Bronchial epithelial cell (primary cell): ENCODE results near the gene ARL11. TPM values are rescaled to one million over a fixed set of nuclear protein-coding genes. Genes with fewer than 3 reads are reported as not detected.
"Not testable (repeated sequence)": the region's sequence is repeated elsewhere in the genome, so short reads cannot be mapped to it uniquely, and the experiment has no call there.

ENCODE experiments used
- DNase-seq: peaks from one replicate; pipeline ENCODE4 v3.0.0-alpha.2; 2010; ENCODE audit warnings: low read depth
- FAIRE-seq: peaks from 2 replicates; lab custom pipeline; 2011; peaks lifted over from hg19 to GRCh38; lab: Jason Lieb, UNC
- H3K27me3 ChIP-seq: 2 replicates; pipeline ENCODE4 v1.5.1; 2011; ENCODE audit warnings: low read length; ENCODE audit not compliant: control insufficient read depth, insufficient read depth
- H3K36me3 ChIP-seq: 2 replicates; pipeline ENCODE4 v1.5.1; 2011; ENCODE audit warnings: low read length; ENCODE audit not compliant: control insufficient read depth, insufficient read depth
- H3K4me3 ChIP-seq: 2 replicates; pipeline ENCODE4 v1.5.1; 2011; ENCODE audit warnings: mild to moderate bottlenecking, low read depth, low read length, control low read depth
- total RNA-seq: library from RNA; depleted of rRNA; stranded (reverse); fragments of >200 nt; gene quantifications from 2 replicates; pipeline ENCODE4 v1.2.1, GENCODE V29; 2014
- TF ChIP-seq, protein P1 (sequence below): IDR thresholded peaks from 2 replicates; pipeline ENCODE4 v1.5.1; 2011; ENCODE audit warnings: mild to moderate bottlenecking, moderate library complexity, low read length, control low read depth, inconsistent platforms; ENCODE audit not compliant: insufficient read depth, severe bottlenecking

Gene ARL11
- total RNA-seq, 1 donor from 2014 or later = not detected

DNA sequence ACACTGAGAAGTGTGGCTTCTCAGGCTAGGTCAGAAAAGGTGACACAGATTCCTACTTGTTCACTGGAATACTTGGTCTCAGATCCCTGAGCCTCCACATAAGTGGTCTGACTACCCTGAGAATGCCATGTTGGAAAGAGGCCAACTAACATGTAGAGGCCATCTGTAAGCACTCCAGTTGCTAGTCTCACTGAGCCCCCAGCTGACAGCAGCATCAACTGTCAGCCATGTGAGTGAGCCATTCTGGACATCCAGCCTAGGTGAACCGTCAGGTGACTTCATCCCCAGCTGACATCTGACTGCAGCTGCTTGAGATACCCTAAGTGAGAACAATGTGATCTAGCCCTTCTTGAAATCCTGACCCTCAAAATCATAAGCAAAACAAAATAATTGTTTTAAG, 18.1 kb upstream of the ARL11 start:
- FAIRE-seq = peak; percentile 86
- H3K36me3 ChIP-seq = no peaks in the 10 kb centered on the region
- H3K4me3 ChIP-seq = no peak overlapping the region
- TF ChIP-seq, protein P1, sequence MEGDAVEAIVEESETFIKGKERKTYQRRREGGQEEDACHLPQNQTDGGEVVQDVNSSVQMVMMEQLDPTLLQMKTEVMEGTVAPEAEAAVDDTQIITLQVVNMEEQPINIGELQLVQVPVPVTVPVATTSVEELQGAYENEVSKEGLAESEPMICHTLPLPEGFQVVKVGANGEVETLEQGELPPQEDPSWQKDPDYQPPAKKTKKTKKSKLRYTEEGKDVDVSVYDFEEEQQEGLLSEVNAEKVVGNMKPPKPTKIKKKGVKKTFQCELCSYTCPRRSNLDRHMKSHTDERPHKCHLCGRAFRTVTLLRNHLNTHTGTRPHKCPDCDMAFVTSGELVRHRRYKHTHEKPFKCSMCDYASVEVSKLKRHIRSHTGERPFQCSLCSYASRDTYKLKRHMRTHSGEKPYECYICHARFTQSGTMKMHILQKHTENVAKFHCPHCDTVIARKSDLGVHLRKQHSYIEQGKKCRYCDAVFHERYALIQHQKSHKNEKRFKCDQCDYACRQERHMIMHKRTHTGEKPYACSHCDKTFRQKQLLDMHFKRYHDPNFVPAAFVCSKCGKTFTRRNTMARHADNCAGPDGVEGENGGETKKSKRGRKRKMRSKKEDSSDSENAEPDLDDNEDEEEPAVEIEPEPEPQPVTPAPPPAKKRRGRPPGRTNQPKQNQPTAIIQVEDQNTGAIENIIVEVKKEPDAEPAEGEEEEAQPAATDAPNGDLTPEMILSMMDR = no peak
- no peak for DNase-seq
- H3K27me3 ChIP-seq = no peaks in the 10 kb centered on the region

DNA sequence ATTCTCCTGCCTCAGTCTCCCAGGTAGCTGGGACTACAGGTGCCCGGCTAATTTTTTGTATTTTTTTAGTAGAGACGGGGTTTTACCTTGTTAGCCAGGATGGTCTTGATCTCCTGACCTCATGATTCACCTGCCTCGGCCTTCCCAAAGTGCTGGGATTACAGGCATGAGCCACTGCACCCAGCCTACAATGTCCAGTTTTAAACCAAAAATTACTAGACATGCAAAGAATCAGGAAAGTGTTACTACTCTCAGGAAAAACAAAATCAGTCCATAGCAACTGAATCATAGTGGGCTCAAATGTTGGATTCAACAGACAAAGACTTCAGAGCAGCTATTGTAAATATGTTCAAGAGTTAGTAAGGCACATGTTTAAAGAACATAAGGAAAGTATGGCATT, 16.3 kb upstream of the ARL11 start:
- not testable (repeated sequence) for H3K27me3 ChIP-seq, FAIRE-seq, H3K4me3 ChIP-seq, H3K36me3 ChIP-seq, DNase-seq

DNA sequence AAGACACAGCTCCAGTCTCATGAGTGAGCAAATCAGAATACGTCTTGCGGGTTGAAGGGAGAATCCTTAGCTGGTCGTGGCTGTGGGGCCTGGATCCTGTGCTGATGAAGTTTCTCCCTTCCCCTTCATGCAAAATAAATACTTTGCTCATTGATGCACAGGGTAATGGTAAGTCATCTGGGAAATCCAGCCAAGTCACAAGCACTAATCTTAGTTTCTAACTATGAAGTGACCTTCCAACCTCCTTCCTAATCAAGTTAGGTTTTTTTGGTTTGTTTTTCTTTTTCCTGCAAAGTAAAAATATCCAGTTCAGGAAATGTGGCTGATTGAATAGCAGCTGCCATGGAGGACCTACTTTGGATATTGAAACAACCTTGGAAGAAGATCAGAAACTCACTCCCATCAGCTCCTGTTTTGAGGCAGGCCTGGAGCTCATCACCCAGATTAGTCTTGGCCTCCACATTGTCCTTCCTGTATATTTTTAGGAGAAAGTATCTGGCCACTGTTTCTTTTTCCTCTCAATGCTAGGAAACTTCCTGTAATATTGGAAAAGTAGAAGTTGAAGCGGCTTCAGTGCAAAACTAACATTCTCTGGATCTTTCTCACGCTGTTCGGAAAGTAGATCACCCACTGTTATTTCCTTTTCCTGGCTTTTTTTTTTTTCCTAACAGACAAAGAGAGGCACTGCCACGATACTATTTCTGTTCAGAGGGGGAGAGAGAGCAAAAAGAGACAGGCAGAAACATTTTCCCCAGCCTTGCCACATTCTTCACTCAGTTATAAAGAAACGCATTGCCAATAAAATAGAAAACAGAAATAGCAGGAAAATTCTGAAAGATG, 12.3 kb upstream of the ARL11 start:
- TF ChIP-seq, protein P1 = no peak
- no peaks in the 10 kb centered on the region for H3K27me3 ChIP-seq
- no peak overlapping the region for H3K4me3 ChIP-seq
- H3K36me3 ChIP-seq = no peaks in the 10 kb centered on the region
- DNase-seq (no peak), FAIRE-seq (no peak)

DNA sequence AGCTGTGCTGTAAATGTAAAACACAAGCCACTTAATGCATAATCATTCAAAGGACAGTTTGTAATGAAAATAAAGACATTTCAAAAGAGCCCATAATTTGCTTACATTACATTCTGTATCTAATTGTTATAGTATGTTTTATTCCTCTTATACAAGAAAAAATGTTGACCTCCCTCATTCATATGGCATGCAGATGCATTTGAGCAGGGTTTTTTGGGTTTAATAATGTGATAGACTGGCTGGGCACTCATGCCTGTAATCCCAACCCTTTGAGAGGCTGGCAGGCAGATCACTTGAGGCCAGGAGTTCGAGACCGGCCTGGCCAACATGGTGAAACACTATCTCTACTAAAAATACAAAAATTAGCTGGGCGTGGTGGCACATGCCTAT, 11.6 kb upstream of the ARL11 start:
- Histone ChIP-seq H3K36me3 (no peaks in the 10 kb centered on the region), H3K27me3 (no peaks in the 10 kb centered on the region), H3K4me3 (no peak overlapping the region)
- no peak for DNase-seq
- TF ChIP-seq, protein P1 = no peak
- FAIRE-seq = no peak

DNA sequence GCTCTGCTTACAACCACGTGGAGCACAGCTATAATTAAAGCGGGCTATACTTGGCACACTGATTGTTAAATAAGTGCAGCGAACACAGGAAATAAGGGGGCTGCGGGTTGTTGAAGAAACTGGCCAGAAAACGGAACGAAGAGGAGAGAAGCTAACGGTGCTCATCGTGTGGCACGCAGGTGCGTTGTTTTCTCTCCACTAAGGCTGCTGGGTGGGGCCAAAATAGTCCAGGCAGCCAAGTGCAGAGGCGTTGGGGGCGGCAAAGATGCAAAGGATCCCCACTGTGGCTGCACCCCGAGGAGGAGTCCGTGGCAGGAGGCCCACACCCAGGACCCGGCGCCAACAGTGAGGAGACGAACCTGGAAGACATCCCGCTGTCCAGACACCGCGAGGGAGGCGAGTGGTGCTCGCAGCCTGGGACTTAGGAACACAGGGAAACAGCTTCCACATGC, 8.1 kb upstream of the ARL11 start:
- H3K4me3 ChIP-seq = no peak overlapping the region
- H3K36me3 ChIP-seq = no peaks in the 10 kb centered on the region
- FAIRE-seq (no peak), DNase-seq (no peak)
- TF ChIP-seq, protein P1 = no peak
- H3K27me3 ChIP-seq = no peaks in the 10 kb centered on the region

DNA sequence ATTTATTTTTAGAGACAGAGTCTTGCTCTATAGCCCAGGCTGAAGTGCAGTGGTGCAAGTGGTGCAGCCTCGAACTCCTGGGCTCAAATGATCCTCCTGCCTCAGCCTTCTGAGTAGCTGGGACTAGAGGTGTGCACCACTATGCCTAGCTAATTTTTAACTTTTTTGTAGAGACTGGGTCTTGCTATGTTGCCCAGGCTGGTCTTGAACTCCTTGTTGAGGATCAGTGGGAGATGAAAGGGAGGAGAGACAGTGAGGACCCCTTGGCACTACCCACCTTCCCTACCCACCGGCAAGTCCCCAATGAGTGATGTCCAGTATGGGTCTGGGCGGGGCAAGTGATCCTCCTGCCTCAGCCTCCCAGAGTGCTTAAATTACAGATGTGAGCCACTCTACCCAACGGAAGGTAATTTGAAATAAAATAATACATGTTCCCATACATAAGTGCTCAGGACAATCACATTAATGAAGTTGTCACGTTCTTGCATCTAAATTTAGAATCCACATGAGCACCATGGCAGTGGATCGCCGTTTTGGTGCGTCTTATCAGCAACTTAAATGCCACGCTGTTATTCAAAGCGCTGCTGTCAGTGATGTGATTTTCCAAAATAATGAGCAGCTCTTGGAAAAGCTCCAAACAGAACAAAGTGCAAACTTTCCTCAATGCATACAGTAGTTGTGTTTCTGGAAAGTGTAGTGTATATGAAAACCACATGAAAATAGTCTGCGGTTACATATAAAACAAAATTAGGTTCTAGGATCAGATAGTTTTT, 5.9 kb upstream of the ARL11 start:
- DNase-seq (no peak), FAIRE-seq (no peak)
- no peaks in the 10 kb centered on the region for H3K27me3 ChIP-seq
- TF ChIP-seq, protein P1 = no peak
- H3K36me3 ChIP-seq = no peaks in the 10 kb centered on the region
- H3K4me3 ChIP-seq = no peak overlapping the region
